Activated B cell treated with CpG ODN at 0.5 μM for 24 hours (primary cell): ENCODE measurements around the gene MAPK8. TPM values are rescaled to one million over a fixed set of nuclear protein-coding genes. Genes with fewer than 3 reads are reported as not detected.

Experiments used
- ATAC-seq: fragments of 200-7000 bp; cut with Tn5 transposase; one replicate; pipeline ENCODE4 v1.10.0; 2021; ENCODE audit warnings: low read depth, mild to moderate bottlenecking, moderate library complexity
- CTCF ChIA-PET: fragments of 350-600 bp; sonication (Branson Sonifier 250); formaldehyde crosslinking; loops from one replicate; lab custom pipeline; 2021; ENCODE audit warnings: antibody characterized with exemption; lab: Charles Lee
- POLR2A ChIA-PET: fragments of 350-600 bp; sonication (Branson Sonifier 250); formaldehyde crosslinking; loops from one replicate; lab custom pipeline; 2021; ENCODE audit warnings: antibody characterized with exemption; lab: Charles Lee
- DNase-seq: peaks from one replicate; pipeline ENCODE4 v3.0.0; 2022
- H3K27ac Mint-ChIP-seq: one replicate; pipeline ENCODE4 v1.8.0; 2020; ENCODE audit warnings: mixed read lengths
- H3K27me3 Mint-ChIP-seq: one replicate; pipeline ENCODE4 v1.8.0; 2021; ENCODE audit warnings: mixed read lengths
- H3K36me3 Mint-ChIP-seq: one replicate; pipeline ENCODE4 v1.8.0; 2021; ENCODE audit warnings: low read depth, mixed read lengths
- H3K4me1 Mint-ChIP-seq: one replicate; pipeline ENCODE4 v1.8.0; 2021; ENCODE audit warnings: mixed read lengths
- H3K4me3 Mint-ChIP-seq: one replicate; pipeline ENCODE4 v1.8.0; 2020; ENCODE audit warnings: mild to moderate bottlenecking, mixed read lengths
- H3K9me3 Mint-ChIP-seq: one replicate; pipeline ENCODE4 v1.8.0; 2020; ENCODE audit warnings: mixed read lengths
- intact Hi-C: fragments of 100-400 bp; cut with micrococcal nuclease; formaldehyde crosslinking; loops from one replicate; pipeline ENCODE4 v1.15.1; 2024
- total RNA-seq: library from RNA; stranded (reverse); gene quantifications from 2 replicates; pipeline ENCODE4 v1.2.3, GENCODE V29; 2022
- TF ChIP-seq, protein P1 (sequence below): fragments of 200-600 bp; IDR thresholded peaks from one replicate; pipeline ENCODE4 v1.8.0; 2022; ENCODE audit warnings: antibody characterized with exemption, mild to moderate bottlenecking

Gene MAPK8
- total RNA-seq, 1 donor from 2014 or later: 25.8 TPM

DNA sequence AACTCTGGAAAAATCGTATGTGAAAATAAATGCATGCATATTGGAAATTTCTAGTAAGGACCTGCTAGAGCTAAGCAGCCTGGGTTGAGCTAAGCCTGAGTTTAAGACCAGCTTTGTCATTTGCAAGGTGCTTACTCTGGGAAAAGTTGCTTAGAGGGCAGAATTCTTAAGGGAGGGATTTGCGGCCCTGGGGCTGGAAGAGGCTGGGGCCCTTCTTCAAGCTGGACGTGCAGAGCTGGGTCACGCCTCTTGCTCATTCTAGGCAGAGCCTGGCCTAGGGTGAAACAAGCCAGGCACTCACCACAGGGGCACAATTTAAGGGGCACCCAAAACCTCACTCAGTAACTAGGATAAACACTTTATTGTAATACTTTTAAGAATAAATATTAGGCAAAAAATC, 161.2 kb downstream of the MAPK8 start:
- no peak overlapping the region for H3K4me3 Mint-ChIP-seq
- POLR2A ChIA-PET: no interaction called here
- DNase-seq: peak; percentile 10
- H3K27me3 Mint-ChIP-seq: peaks cover 3% of the 10 kb centered on the region
- CTCF ChIA-PET: no interaction called here
- no peaks in the 10 kb centered on the region for H3K9me3 Mint-ChIP-seq
- no peak for ATAC-seq
- H3K27ac Mint-ChIP-seq: no peak overlapping the region
- TF ChIP-seq, protein P1, sequence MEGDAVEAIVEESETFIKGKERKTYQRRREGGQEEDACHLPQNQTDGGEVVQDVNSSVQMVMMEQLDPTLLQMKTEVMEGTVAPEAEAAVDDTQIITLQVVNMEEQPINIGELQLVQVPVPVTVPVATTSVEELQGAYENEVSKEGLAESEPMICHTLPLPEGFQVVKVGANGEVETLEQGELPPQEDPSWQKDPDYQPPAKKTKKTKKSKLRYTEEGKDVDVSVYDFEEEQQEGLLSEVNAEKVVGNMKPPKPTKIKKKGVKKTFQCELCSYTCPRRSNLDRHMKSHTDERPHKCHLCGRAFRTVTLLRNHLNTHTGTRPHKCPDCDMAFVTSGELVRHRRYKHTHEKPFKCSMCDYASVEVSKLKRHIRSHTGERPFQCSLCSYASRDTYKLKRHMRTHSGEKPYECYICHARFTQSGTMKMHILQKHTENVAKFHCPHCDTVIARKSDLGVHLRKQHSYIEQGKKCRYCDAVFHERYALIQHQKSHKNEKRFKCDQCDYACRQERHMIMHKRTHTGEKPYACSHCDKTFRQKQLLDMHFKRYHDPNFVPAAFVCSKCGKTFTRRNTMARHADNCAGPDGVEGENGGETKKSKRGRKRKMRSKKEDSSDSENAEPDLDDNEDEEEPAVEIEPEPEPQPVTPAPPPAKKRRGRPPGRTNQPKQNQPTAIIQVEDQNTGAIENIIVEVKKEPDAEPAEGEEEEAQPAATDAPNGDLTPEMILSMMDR: no peak
- intact Hi-C loops: no loop called here
- H3K36me3 Mint-ChIP-seq: no peaks in the 10 kb centered on the region
- H3K4me1 Mint-ChIP-seq: no peaks in the 10 kb centered on the region

GRCh38 chr10:48468130-48468790, 161.8 kb downstream of the MAPK8 start:
- peaks cover 3% of the 10 kb centered on the region for H3K27me3 Mint-ChIP-seq
- no peaks in the 10 kb centered on the region for H3K36me3 Mint-ChIP-seq
- no peaks in the 10 kb centered on the region for H3K4me1 Mint-ChIP-seq
- ChIA-PET CTCF (no interaction called here), POLR2A (no interaction called here)
- ATAC-seq: no peak
- no peak overlapping the region for H3K27ac Mint-ChIP-seq
- intact Hi-C loops: no loop called here
- no peaks in the 10 kb centered on the region for H3K9me3 Mint-ChIP-seq
- TF ChIP-seq, protein P1: no peak
- DNase-seq: no peak
- no peak overlapping the region for H3K4me3 Mint-ChIP-seq

- CTCF ChIA-PET: no interaction called here
- intact Hi-C loops: no loop called here
- DNase-seq (peak; percentile 3), ATAC-seq (no peak)
- TF ChIP-seq, protein P1: no peak
- POLR2A ChIA-PET: no interaction called here
- no peaks in the 10 kb centered on the region for H3K36me3 Mint-ChIP-seq
- H3K27ac Mint-ChIP-seq: no peak overlapping the region
- no peak overlapping the region for H3K4me3 Mint-ChIP-seq
- H3K27me3 Mint-ChIP-seq: peaks cover 3% of the 10 kb centered on the region
- H3K9me3 Mint-ChIP-seq: no peaks in the 10 kb centered on the region
- H3K4me1 Mint-ChIP-seq: no peaks in the 10 kb centered on the region
These were observed 162.5 kb downstream of the MAPK8 start for GRCh38 chr10:48468866-48469511.

- intact Hi-C loops: no loop called here
- TF ChIP-seq, protein P1: no peak
- no peaks in the 10 kb centered on the region for H3K9me3 Mint-ChIP-seq
- no peak overlapping the region for H3K4me3 Mint-ChIP-seq
- H3K27ac Mint-ChIP-seq: no peak overlapping the region
- POLR2A ChIA-PET: no interaction called here
- CTCF ChIA-PET: no interaction called here
- H3K36me3 Mint-ChIP-seq: no peaks in the 10 kb centered on the region
- no peak for ATAC-seq
- H3K4me1 Mint-ChIP-seq: no peaks in the 10 kb centered on the region
- no peak for DNase-seq
- no peaks in the 10 kb centered on the region for H3K27me3 Mint-ChIP-seq
These were observed 163.1 kb downstream of the MAPK8 start for GRCh38 chr10:48469516-48470020.

DNA sequence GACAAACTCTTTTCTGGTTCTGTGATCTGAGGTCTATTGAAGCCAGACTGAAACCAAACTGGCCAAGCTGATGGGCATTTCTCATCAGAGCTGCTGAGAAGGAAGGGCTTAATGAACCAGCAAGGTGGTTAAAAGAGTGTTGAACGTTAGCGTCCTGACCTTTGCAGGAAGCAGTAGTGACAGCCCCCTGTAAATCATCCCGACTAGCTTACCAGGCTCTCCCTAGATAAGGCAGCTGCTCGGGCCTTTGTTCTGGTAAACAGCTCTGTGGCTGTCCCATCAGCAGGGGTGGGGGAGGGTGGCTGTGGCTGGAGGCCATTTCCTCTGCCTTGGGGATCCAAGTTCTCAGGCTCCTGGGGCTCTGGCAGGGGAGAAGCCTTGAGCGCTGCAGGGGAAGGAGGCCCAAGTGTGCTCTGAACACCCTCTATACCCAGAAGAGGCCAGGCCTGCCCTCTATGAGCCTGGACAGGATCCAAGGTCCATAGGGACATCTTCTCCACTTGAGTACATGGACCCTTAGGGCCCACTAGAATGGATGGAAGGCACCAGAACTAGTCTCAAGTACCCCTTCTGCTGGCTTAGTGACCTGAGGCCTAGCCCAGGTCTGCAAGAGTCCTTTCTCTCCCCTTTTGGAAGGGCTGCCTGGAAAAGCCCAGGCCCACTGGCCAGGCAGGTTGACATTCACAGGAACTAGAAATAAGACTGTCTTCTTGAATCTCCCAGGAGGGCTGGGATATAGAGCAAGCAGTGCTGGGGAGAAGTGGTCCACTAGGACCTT, 163.8 kb downstream of the MAPK8 start:
- POLR2A ChIA-PET: no interaction called here
- Mint-ChIP-seq H3K4me3 (no peak overlapping the region), H3K36me3 (no peaks in the 10 kb centered on the region), H3K27me3 (no peaks in the 10 kb centered on the region), H3K27ac (no peak overlapping the region), H3K9me3 (no peaks in the 10 kb centered on the region), H3K4me1 (no peaks in the 10 kb centered on the region)
- TF ChIP-seq, protein P1: no peak
- intact Hi-C loops: no loop called here
- peak; percentile 4 for DNase-seq
- no peak for ATAC-seq
- CTCF ChIA-PET: no interaction called here
